K562 (cell line): Measurements from ENCODE around the gene MYOM1. TPM values are rescaled to one million over a fixed set of nuclear protein-coding genes. Genes with fewer than 3 reads are reported as not detected.
A peak's percentile ranks its signal among the peaks of the same experiment; 100 is the strongest.
"Not testable (repeated sequence)": the region's sequence is repeated elsewhere in the genome, so short reads cannot be mapped to it uniquely, and the experiment has no call there.

Source experiments
- ATAC-seq: fragments of 200-7000 bp; cut with Tn5 transposase; 3 replicates; pipeline ENCODE4 v1.9.1; 2020; ENCODE audit warnings: moderate library complexity
- BruUV-seq: library from RNA; stranded (reverse); fragments of 400-500 nt; replicated peaks from 2 replicates; lab custom pipeline; 2021; lab: Mats Ljungman, UMichigan
- CTCF ChIA-PET: fragments of 300-600 bp; formaldehyde crosslinking; extraction: SDS; loops from one replicate; lab custom pipeline; 2021; ENCODE audit warnings: low intra/inter-chr PET ratio; lab: Yijun Ruan, JAX
- POLR2A ChIA-PET: fragments of 300-600, 350-650 bp; sonication (Branson Sonifier 250); formaldehyde crosslinking; extraction: SDS; loops from one replicate; lab custom pipeline; 2021; ENCODE audit warnings: antibody characterized with exemption, inconsistent platforms; lab: Yijun Ruan, JAX
- DNase-seq, 4 experiments: peaks; one replicate each; pipeline versions ENCODE4 v3.0.0 to v3.0.0-alpha.2; 2011 to 2018; ENCODE audit warnings: low spot score in 3 of 4, mixed read lengths in 3 of 4; ENCODE audit errors: extremely low read depth in 1 of 4
- FAIRE-seq: peaks from 2 replicates; lab custom pipeline; 2011; peaks lifted over from hg19 to GRCh38; lab: Jason Lieb, UNC
- H2AFZ ChIP-seq: 2 replicates; pipeline ENCODE4 v1.6.0; 2011; ENCODE audit warnings: low read depth, low read length, control low read depth, inconsistent platforms
- H3K27ac ChIP-seq: fragments of 200-600 bp; 3 replicates; pipeline ENCODE4 v1.8.0; 2011; ENCODE audit warnings: low read depth, mild to moderate bottlenecking, control low read depth, inconsistent platforms, low read length, moderate library complexity, mixed read lengths; ENCODE audit errors: extremely low read depth
- H3K27me3 ChIP-seq, 2 experiments: fragments of 300-600 bp in 1 of 2; 2 replicates in 1 of 2; 3 replicates in 1 of 2; pipeline versions ENCODE4 v1.6.0 to v1.8.0; 2011; ENCODE audit warnings: inconsistent platforms in 2 of 2, low read length in 2 of 2, mild to moderate bottlenecking in 1 of 2, mixed read lengths in 1 of 2, moderate library complexity in 1 of 2; ENCODE audit not compliant: control insufficient read depth in 2 of 2, insufficient read depth in 2 of 2
- H3K36me3 ChIP-seq: fragments of 300-600 bp; 3 replicates; pipeline ENCODE4 v1.8.0; 2011; ENCODE audit warnings: mild to moderate bottlenecking, low read length, inconsistent platforms; ENCODE audit not compliant: control insufficient read depth, insufficient read depth
- H3K4me1 ChIP-seq, 2 experiments: fragments of 200-600 bp in 1 of 2; replicated peaks in 1 of 2; 2 replicates in 1 of 2; 3 replicates in 1 of 2; pipeline versions ENCODE4 v1.5.1 to v1.8.0; 2011; ENCODE audit warnings: inconsistent platforms in 2 of 2, low read length in 2 of 2, mild to moderate bottlenecking in 1 of 2, mixed read lengths in 1 of 2, moderate library complexity in 1 of 2; ENCODE audit not compliant: control insufficient read depth in 2 of 2, insufficient read depth in 2 of 2
- H3K4me2 ChIP-seq: 2 replicates; pipeline ENCODE4 v1.6.1; 2011; ENCODE audit warnings: low read length, control low read depth, inconsistent platforms, mixed read lengths; ENCODE audit not compliant: insufficient read depth
- H3K4me3 ChIP-seq: fragments of 200-600 bp; sonication (generic), shearing (Covaris generic); 2 replicates; pipeline ENCODE4 v1.5.1; 2016; ENCODE audit warnings: control low read depth, inconsistent platforms
- H3K79me2 ChIP-seq: fragments of 200-600 bp; 3 replicates; pipeline ENCODE4 v1.8.0; 2011; ENCODE audit warnings: low read length, inconsistent platforms; ENCODE audit not compliant: control insufficient read depth, insufficient read depth
- H3K9ac ChIP-seq, 2 experiments: 2 replicates each; pipeline versions ENCODE4 v1.6.0 to v1.6.1; 2011; ENCODE audit warnings: low read depth in 2 of 2, low read length in 2 of 2, control low read depth in 1 of 2, inconsistent platforms in 1 of 2, mild to moderate bottlenecking in 1 of 2, mixed read lengths in 1 of 2; ENCODE audit not compliant: insufficient read depth in 1 of 2
- H3K9me1 ChIP-seq: one replicate; pipeline ENCODE4 v1.6.0; 2011; ENCODE audit warnings: inconsistent platforms, mild to moderate bottlenecking, low read length, moderate library complexity; ENCODE audit not compliant: control insufficient read depth, insufficient read depth
- H3K9me3 ChIP-seq: replicated peaks from 2 replicates; pipeline ENCODE4 v1.5.1; 2011; ENCODE audit warnings: low read depth, low read length, inconsistent platforms; ENCODE audit not compliant: control insufficient read depth, insufficient read depth
- H4K20me1 ChIP-seq: replicated peaks from 2 replicates; pipeline ENCODE4 v1.6.1; 2011; ENCODE audit warnings: low read length, inconsistent platforms, mixed read lengths; ENCODE audit not compliant: control insufficient read depth, insufficient read depth
- COPS2 ChIP-seq: fragments of 450-650 bp; conservative IDR thresholded peaks from 2 replicates; pipeline ENCODE4 v1.6.1; 2016; ENCODE audit warnings: mild to moderate bottlenecking, moderate library complexity
- GMEB1 ChIP-seq: fragments of 250-450 bp; sonication (Bioruptor Pico); IDR thresholded peaks from 2 replicates; pipeline ENCODE4 v1.4.0; 2020; ENCODE audit warnings: mild to moderate bottlenecking
- NEUROD1 ChIP-seq: fragments of 150-350 bp; IDR thresholded peaks from 2 replicates; pipeline ENCODE4 v1.6.1; 2014; ENCODE audit warnings: borderline replicate concordance, low read length, low read depth; ENCODE audit not compliant: partially characterized antibody
- PHTF2 ChIP-seq: fragments of 250-450 bp; sonication (Bioruptor Pico); IDR thresholded peaks from 2 replicates; pipeline ENCODE4 v1.5.0; 2021; ENCODE audit warnings: mild to moderate bottlenecking
- SAFB ChIP-seq: fragments of 200-400 bp; formaldehyde crosslinking; IDR thresholded peaks from 2 replicates; pipeline ENCODE4 v1.6.1; 2017; ENCODE audit warnings: low read depth, low read length, borderline replicate concordance
- ZNF121 ChIP-seq: sonication (generic); formaldehyde crosslinking; conservative IDR thresholded peaks from 2 replicates; pipeline ENCODE4 v1.8.0; 2022; ENCODE audit warnings: missing genetic modification reagents
- ZNF274 ChIP-seq: IDR thresholded peaks from 2 replicates; pipeline ENCODE4 v1.6.1; 2011; ENCODE audit warnings: low read depth, mild to moderate bottlenecking, low read length, moderate library complexity, borderline replicate concordance
- ZNF398 ChIP-seq: fragments of 250-450 bp; sonication (Bioruptor Pico); IDR thresholded peaks from 2 replicates; pipeline ENCODE4 v1.8.0; 2021; ENCODE audit warnings: moderate library complexity, mild to moderate bottlenecking, inconsistent platforms
- ZNF655 ChIP-seq: fragments of 250-450 bp; sonication (Bioruptor Pico); IDR thresholded peaks from 2 replicates; pipeline ENCODE4 v1.5.0; 2021
- WGBS: fragments of 100-300 bp; shearing (Covaris generic); methylation state at CpG from one replicate; pipeline ENCODE4 v1.1.6; 2016; ENCODE audit warnings: low coverage, mixed read lengths; ENCODE audit not compliant: insufficient coverage; ENCODE audit errors: missing lambda C conversion rate; 5-methylcytosine and 5-hydroxymethylcytosine counted together
- in situ Hi-C: fragments of 300-500 bp; cut with MboI; formaldehyde crosslinking; loops from 4 replicates; pipeline ENCODE4 v1.15.0; 2018; ENCODE audit warnings: inconsistent platforms, mixed read lengths
- intact Hi-C: fragments of 100-400 bp; cut with micrococcal nuclease; formaldehyde crosslinking; loops from 2 replicates; pipeline ENCODE4 v1.14.2; 2022
- polyA plus RNA-seq, 8 experiments: library from polyadenylated mRNA; depleted of rRNA in 4 of 8; stranded (reverse) in 5 of 8; unstranded in 3 of 8; fragments of >200 nt; fragmentation: Nextera tagmentation in 2 of 8; fragmentation: Illumina TruSeq in 1 of 8; extraction: Ambion mirVana in 2 of 8; extraction: Trizol in 1 of 8; gene quantifications; 2 replicates each; pipeline versions ENCODE4 v1.2.1 to v1.2.3, GENCODE V29; 2011 to 2014; ENCODE audit warnings: inconsistent platforms in 1 of 8, missing spikeins in 1 of 8
- total RNA-seq, 7 experiments: library from RNA; depleted of rRNA in 6 of 7; stranded (reverse); fragments of >200 nt in 6 of 7; fragmentation: Illumina TruSeq in 2 of 7; extraction: Trizol in 2 of 7; gene quantifications; 2 replicates each; pipeline versions ENCODE4 v1.2.1 to v1.2.3, GENCODE V29; 2011 to 2021; ENCODE audit warnings: low replicate concordance in 1 of 7

The MYOM1 gene
- total and polyA plus RNA-seq, 9 of the 15 experiments (the other 6 are each of a cell fraction or from before 2014, with no cell fraction given), result 0.01 to 0.62 (median 0.25) TPM

- intact Hi-C loops, result not testable (repeated sequence)
Observed at GRCh38 chr18:3220868-3221267, 1.1 kb upstream of the MYOM1 start.

GRCh38 chr18:3219241-3219630 lies 532 bp downstream of the MYOM1 start:
- CTCF ChIA-PET, result no interaction called here
- H3K27ac ChIP-seq, result no peak overlapping the region
- DNase-seq, result no peak
- 62% methylated on average over 8 of the region's 8 CpGs for WGBS
- H3K4me2 ChIP-seq, result peak overlapping the region; percentile 9; the same call in 1 of the 2 replicates
- BruUV-seq, result no TSS peak
- intact Hi-C loops, result no loop called here
- POLR2A ChIA-PET, result interaction anchor here (0.9 to 1.1 kb wide), 4 partner anchors 8 to 45 kb away, joined by 3 read pairs; no protein-coding TSS in a partner anchor
- no peaks in the 10 kb centered on the region for H3K27me3 ChIP-seq
- H4K20me1 ChIP-seq, result no peaks in the 10 kb centered on the region
- peaks cover 12% of the 10 kb centered on the region in 2 experiments for H3K4me1 ChIP-seq
- H2AFZ ChIP-seq, result peak overlapping the region; percentile 83
- peak; percentile 8; the same call in 1 of the 3 replicates for ATAC-seq
- H3K79me2 ChIP-seq, result no peaks in the 10 kb centered on the region
- no peaks in the 10 kb centered on the region for H3K9me1 ChIP-seq
- peak; percentile 6 for FAIRE-seq
- in situ Hi-C loops, result no loop called here
- H3K9ac ChIP-seq, result peak overlapping the region in 1 of 2 experiments; percentile 28; a peak in 2 of 4 replicates
- no peak overlapping the region for H3K4me3 ChIP-seq
- no peaks in the 10 kb centered on the region for H3K9me3 ChIP-seq
- no peaks in the 10 kb centered on the region for H3K36me3 ChIP-seq
- TF ChIP-seq NEUROD1, result no peak
- no peak for TF ChIP-seq SAFB
- no peak for TF ChIP-seq ZNF655
- no peak for TF ChIP-seq COPS2
- no peak for TF ChIP-seq PHTF2
- no peak for TF ChIP-seq ZNF274
- TF ChIP-seq ZNF121 (CRISPR knock-in tag), result no peak
- TF ChIP-seq GMEB1 (CRISPR knock-in tag), result no peak
- TF ChIP-seq ZNF398 (CRISPR knock-in tag), result no peak

More at GRCh38 chr18:3220868-3221267, 1.1 kb upstream of the MYOM1 start:
- ATAC-seq, H2AFZ ChIP-seq, CTCF ChIA-PET, H3K9me3 ChIP-seq, in situ Hi-C loops, H3K9ac ChIP-seq, H3K27ac ChIP-seq, BruUV-seq, DNase-seq: not testable (repeated sequence)
- WGBS, result 69% methylated on average over 4 of the region's 4 CpGs
- TF ChIP-seq ZNF121 (CRISPR knock-in tag), result peak; percentile 78; the same call in 1 of the 2 replicates
- TF ChIP-seq, all 486 proteins: peak for 1; not testable (repeated sequence) for 485
- peaks cover 5 to 12% of the 10 kb centered on the region in 2 experiments; a peak in 4 of 5 replicates for H3K4me1 ChIP-seq
- H3K4me2 ChIP-seq, FAIRE-seq, H3K27me3 ChIP-seq, H3K36me3 ChIP-seq, H4K20me1 ChIP-seq, H3K79me2 ChIP-seq, H3K9me1 ChIP-seq, H3K4me3 ChIP-seq: not testable (repeated sequence)
- POLR2A ChIA-PET, result interaction anchor here (1.0 to 1.7 kb wide), 5 partner anchors 11 to 30 kb away, joined by 3 to 8 read pairs (median 3); no protein-coding TSS in a partner anchor
